B cell (primary cell): ENCODE results near the gene FAM229A. TPM values are rescaled to one million over a fixed set of nuclear protein-coding genes. Genes with fewer than 3 reads are reported as not detected.

ENCODE experiments used
- ATAC-seq: fragments of 200-7000 bp; cut with Tn5 transposase; one replicate; pipeline ENCODE4 v1.10.0; 2021; ENCODE audit warnings: low read depth, mild to moderate bottlenecking, moderate number of reproducible peaks, moderate library complexity
- CTCF ChIA-PET: fragments of 350-600 bp; sonication (Branson Sonifier 250); formaldehyde crosslinking; loops from one replicate; lab custom pipeline; 2021; ENCODE audit warnings: antibody characterized with exemption, inconsistent platforms; lab: Charles Lee
- POLR2A ChIA-PET: fragments of 350-600 bp; sonication (Branson Sonifier 250); formaldehyde crosslinking; loops from one replicate; lab custom pipeline; 2021; ENCODE audit warnings: antibody characterized with exemption; lab: Charles Lee
- DNase-seq: peaks from one replicate; pipeline ENCODE4 v3.0.0; 2013
- H2AFZ ChIP-seq: 2 replicates; pipeline ENCODE4 v1.6.1; 2012; ENCODE audit warnings: mild to moderate bottlenecking, low read depth, low read length; ENCODE audit not compliant: insufficient read depth, poor library complexity, severe bottlenecking
- H3K27ac ChIP-seq, 2 donors: 1 replicate in 1 of 2; 2 replicates in 1 of 2; pipeline ENCODE4 v1.5.1; 2012 to 2013; ENCODE audit warnings: low read length in 2 of 2, mild to moderate bottlenecking in 2 of 2, moderate library complexity in 1 of 2
- H3K27me3 ChIP-seq, 4 experiments: fragments of 200-600 bp in 1 of 4; sonication (generic) in 1 of 4; replicated peaks in 1 of 4; 1 replicate in 2 of 4; 2 replicates in 2 of 4; pipeline versions ENCODE4 v1.6.1 to v1.7.0; 2013 to 2016; ENCODE audit warnings: low read length in 3 of 4, mild to moderate bottlenecking in 2 of 4, mixed read lengths in 1 of 4, moderate library complexity in 1 of 4; ENCODE audit not compliant: insufficient read depth in 4 of 4, control insufficient read depth in 3 of 4; ENCODE audit errors: control extremely low read depth in 1 of 4
- H3K36me3 ChIP-seq, 2 experiments: replicated peaks in 1 of 2; 1 replicate in 1 of 2; 2 replicates in 1 of 2; pipeline versions ENCODE4 v1.6.1 to v1.7.1; 2013; ENCODE audit warnings: low read length in 1 of 2; ENCODE audit not compliant: insufficient read depth in 2 of 2, control insufficient read depth in 1 of 2; ENCODE audit errors: control extremely low read depth in 1 of 2, extremely low read depth in 1 of 2
- H3K4me1 ChIP-seq, 2 donors: fragments of 200-600 bp in 1 of 2; sonication (generic) in 1 of 2; 1 replicate in 1 of 2; 2 replicates in 1 of 2; pipeline versions ENCODE4 v1.5.1 to v1.6.1; 2013 to 2017; ENCODE audit warnings: low read length in 2 of 2; ENCODE audit not compliant: control insufficient read depth in 2 of 2, insufficient read depth in 2 of 2
- H3K4me2 ChIP-seq: replicated peaks from 2 replicates; pipeline ENCODE3; 2012; ENCODE audit warnings: mild to moderate bottlenecking, low read depth, low read length; ENCODE audit not compliant: poor library complexity, severe bottlenecking
- H3K4me3 ChIP-seq, 5 experiments: fragments of 200-600 bp in 1 of 5; sonication (generic) in 1 of 5; 1 replicate in 3 of 5; 2 replicates in 2 of 5; pipeline versions ENCODE4 v1.5.1 to v1.7.0; 2011 to 2016; ENCODE audit warnings: low read length in 4 of 5, mild to moderate bottlenecking in 4 of 5, low read depth in 2 of 5, control low read depth in 1 of 5, moderate library complexity in 1 of 5; ENCODE audit not compliant: insufficient read depth in 1 of 5; ENCODE audit errors: control extremely low read depth in 1 of 5, extremely low read depth in 1 of 5
- H3K79me2 ChIP-seq: fragments of 200-600 bp; sonication (generic); one replicate; pipeline ENCODE4 v1.6.0; 2016; ENCODE audit warnings: low read length; ENCODE audit not compliant: control insufficient read depth, insufficient read depth
- H3K9ac ChIP-seq: fragments of 200-600 bp; sonication (generic); 2 replicates; pipeline ENCODE4 v1.6.1; 2017; ENCODE audit warnings: mild to moderate bottlenecking, low read length, moderate library complexity
- H3K9me3 ChIP-seq, 3 donors: one replicate each; pipeline versions ENCODE4 v1.6.1 to v1.7.1; 2013; ENCODE audit warnings: low read length in 2 of 3; ENCODE audit not compliant: control insufficient read depth in 2 of 3, insufficient read depth in 1 of 3; ENCODE audit errors: control extremely low read depth in 1 of 3
- H4K20me1 ChIP-seq: 2 replicates; pipeline ENCODE4 v1.6.0; 2012; ENCODE audit warnings: mild to moderate bottlenecking, low read length; ENCODE audit not compliant: insufficient read depth, control insufficient read depth, poor library complexity, severe bottlenecking
- H3K27ac Mint-ChIP-seq: one replicate; pipeline ENCODE4 v1.8.0; 2021; ENCODE audit warnings: mixed read lengths
- H3K27me3 Mint-ChIP-seq: one replicate; pipeline ENCODE4 v1.8.0; 2021; ENCODE audit warnings: mixed read lengths
- H3K4me1 Mint-ChIP-seq: one replicate; pipeline ENCODE4 v1.8.0; 2021; ENCODE audit warnings: mixed read lengths
- H3K4me3 Mint-ChIP-seq: one replicate; pipeline ENCODE4 v1.8.0; 2021; ENCODE audit warnings: mixed read lengths
- H3K9me3 Mint-ChIP-seq: one replicate; pipeline ENCODE4 v1.8.0; 2022; ENCODE audit warnings: mixed read lengths; ENCODE audit not compliant: insufficient read depth
- CTCF ChIP-seq: fragments of 200-600 bp; IDR thresholded peaks from one replicate; pipeline ENCODE4 v1.8.0; 2022; ENCODE audit warnings: antibody characterized with exemption, mild to moderate bottlenecking
- EZH2 ChIP-seq: IDR thresholded peaks from 2 replicates; pipeline ENCODE4 v1.6.1; 2012; ENCODE audit warnings: borderline replicate concordance, low read depth, mild to moderate bottlenecking, moderate library complexity, low read length; ENCODE audit not compliant: insufficient read depth, poor library complexity, severe bottlenecking
- WGBS: methylation state at CpG from one replicate; pipeline ENCODE4 v1.1.5; 2013; ENCODE audit warnings: missing lambda C conversion rate; ENCODE audit not compliant: insufficient coverage; 5-methylcytosine and 5-hydroxymethylcytosine counted together
- intact Hi-C: fragments of 100-400 bp; cut with micrococcal nuclease; formaldehyde crosslinking; loops from one replicate; pipeline ENCODE4 v1.10.0; 2022
- polyA plus RNA-seq: library from polyadenylated mRNA; depleted of rRNA; stranded (reverse); fragments of >200 nt; gene quantifications from 2 replicates; pipeline ENCODE4 v1.2.3, GENCODE V29; 2012
- total RNA-seq, 2 donors: library from RNA; stranded (reverse); fragments of 120-200 nt in 1 of 2; gene quantifications; 1 replicate in 1 of 2; 2 replicates in 1 of 2; pipeline versions ENCODE4 v1.2.3 to v1.2.4, GENCODE V29; 2013 to 2022

The FAM229A gene
- total and polyA plus RNA-seq, 2 donors (not counting 1 experiment from before 2014, with no cell fraction given) = 33.3 to 33.8 TPM

- H3K4me1 ChIP-seq = peaks cover 14 to 27% of the 10 kb centered on the region in 2 donors
- peaks cover 3% of the 10 kb centered on the region for H3K27me3 Mint-ChIP-seq
- ChIA-PET POLR2A (interaction anchor here (0.6 to 1.4 kb wide), 8 partner anchors 34 to 322 kb away, joined by 3 to 12 read pairs (median 4); partner anchors contain the start of genes MARCKSL1 and TMEM39B), CTCF (interaction anchor here (0.6 to 2.4 kb wide), 17 partner anchors 9 to 477 kb away, joined by 3 to 9 read pairs (median 4); partner anchors contain the start of genes MARCKSL1, TMEM39B and TXLNA)
- H3K4me1 Mint-ChIP-seq = peaks cover 31% of the 10 kb centered on the region
- peak within 1 kb of the TSS; percentile 75 for H2AFZ ChIP-seq
- H3K79me2 ChIP-seq = peaks cover 49% of the 10 kb centered on the region
- H3K9me3 ChIP-seq = no peaks in the 10 kb centered on the region
- peak within 1 kb of the TSS; percentile 91 for H3K27ac ChIP-seq
- peak within 1 kb of the TSS; percentile 76 for H3K4me2 ChIP-seq
- peak within 1 kb of the TSS; percentile 99 for H3K27ac Mint-ChIP-seq
- peaks cover 9 to 28% of the 10 kb centered on the region in 2 experiments for H3K36me3 ChIP-seq
- peak; percentile 99 for ATAC-seq
- peaks cover 17% of the 10 kb centered on the region for H4K20me1 ChIP-seq
- peak within 1 kb of the TSS; percentile 97 for H3K9ac ChIP-seq
- H3K9me3 Mint-ChIP-seq = no peaks in the 10 kb centered on the region
- intact Hi-C loops = loop anchor here (1.0 to 2.0 kb wide), 10 partner anchors 43 to 1098 kb away; partner anchors contain the start of genes CCDC28B, EIF3I, KHDRBS1 and MARCKSL1
- peak; percentile 99 for DNase-seq
- WGBS = under 1% methylated on average over 48 of the region's 48 CpGs
- no peak for TF ChIP-seq EZH2
- no peak for TF ChIP-seq CTCF
- peak within 1 kb of the TSS; percentile 66 to 94 (median 84) for H3K4me3 ChIP-seq
- no peaks in the 10 kb centered on the region for H3K27me3 ChIP-seq
- peak within 1 kb of the TSS; percentile 99 for H3K4me3 Mint-ChIP-seq
Measured at GRCh38 chr1:32394141-32394889, 32.0 kb upstream of the FAM229A start, which contains the start of gene BSDC1. Gene BSDC1 (minus strand): TSS chr1:32394441. CDS start chr1:32394414, 27 bp downstream.
